ENCODE data around the gene CCDC110. TPM values are rescaled to one million over a fixed set of nuclear protein-coding genes. Genes with fewer than 3 reads are reported as not detected.

CCDC110 gene
- total and polyA plus RNA-seq, 2 of the 13 experiments (the other 11 are each of a cell fraction or from before 2014, with no cell fraction given): not detected

DNA sequence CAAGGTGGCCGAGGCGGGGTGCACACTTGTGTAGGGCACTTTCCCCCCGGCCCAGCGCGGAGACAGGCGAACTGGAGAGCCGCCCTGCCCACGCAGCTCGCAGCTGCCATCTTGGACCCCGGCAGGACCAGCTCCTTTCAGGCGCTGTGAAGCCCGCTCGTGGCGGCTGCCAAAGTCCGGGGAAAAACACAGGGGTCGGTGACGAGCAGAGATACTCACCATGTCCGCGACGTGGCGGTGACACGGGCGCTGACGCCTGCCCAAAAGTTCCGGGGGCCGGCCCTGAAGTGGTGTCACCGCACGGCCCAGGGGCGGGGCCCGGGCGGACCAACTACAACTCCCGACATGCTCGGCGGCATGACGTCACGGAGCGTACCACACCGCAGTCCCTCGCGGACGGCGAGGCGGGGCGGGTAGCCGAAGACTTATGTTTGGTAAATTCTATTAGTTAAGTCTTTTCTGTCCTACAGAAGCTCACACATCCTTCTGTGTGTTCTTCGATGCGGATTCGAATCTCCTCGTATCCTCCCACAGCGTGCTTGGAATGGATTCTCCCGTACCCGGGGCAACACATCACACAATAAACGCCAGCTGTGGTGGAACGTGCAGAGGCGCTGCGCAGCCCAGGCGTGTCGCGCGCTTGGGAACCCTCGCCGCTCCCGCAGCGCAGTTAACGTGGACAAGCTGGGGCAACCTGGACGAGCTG is 45.7 kb downstream of the CCDC110 start, which contains the start of gene UFSP2 (continued):
- TF ChIP-seq ZBTB34 (CRISPR knock-in tag; IDR thresholded peaks at IDR 0.05) (no peak), NR2F6 (IDR thresholded peaks at IDR 0.05) (no peak), NR2F6 (CRISPR knock-in tag; IDR thresholded peaks at IDR 0.05) (0 out of 2 replicates have a peak, but pooled peaks have one; percentile 22), ZC3H13 (CRISPR knock-in tag; IDR thresholded peaks at IDR 0.05) (0 out of 2 replicates have a peak, but pooled peaks have one; percentile 51), GTF2F1 (IDR thresholded peaks at IDR 0.05; ENCODE audit: low read length) (no peak), HOXA7 (CRISPR knock-in tag; IDR thresholded peaks at IDR 0.05) (no peak), ZNF354B (CRISPR knock-in tag; IDR thresholded peaks at IDR 0.05) (no peak), ZNF225 (CRISPR knock-in tag; IDR thresholded peaks at IDR 0.05) (no peak; the same call in 1 of the 2 replicates), ZSCAN21 (CRISPR knock-in tag; IDR thresholded peaks at IDR 0.05; ENCODE audit: borderline replicate concordance) (no peak; the same call in 1 of the 2 replicates), CREM (IDR thresholded peaks at IDR 0.05) (peak; percentile 98), CREM (CRISPR knock-in tag; IDR thresholded peaks at IDR 0.05) (0 out of 2 replicates have a peak, but pooled peaks have one; percentile 50), ZNF292 (CRISPR knock-in tag; IDR thresholded peaks at IDR 0.05; ENCODE audit: borderline replicate concordance, low read depth) (peak; percentile 57; the same call in 1 of the 2 replicates), DZIP1 (CRISPR knock-in tag; IDR thresholded peaks at IDR 0.05) (no peak), CBX2 (IDR thresholded peaks at IDR 0.05; ENCODE audit: low read depth, low read length) (no peak), CBX2 (CRISPR knock-in tag; IDR thresholded peaks at IDR 0.05; ENCODE audit: low read depth) (no peak), ZFP62 (CRISPR knock-in tag; IDR thresholded peaks at IDR 0.05) (peak; percentile 94; the same call in 1 of the 2 replicates), ZC3H4 (CRISPR knock-in tag; IDR thresholded peaks at IDR 0.05; ENCODE audit: borderline replicate concordance) (no peak), ZNF891 (CRISPR knock-in tag; IDR thresholded peaks at IDR 0.05) (peak; percentile 75), ZNF24 (IDR thresholded peaks at IDR 0.05) (no peak)
- TF ChIP-seq, protein P1, sequence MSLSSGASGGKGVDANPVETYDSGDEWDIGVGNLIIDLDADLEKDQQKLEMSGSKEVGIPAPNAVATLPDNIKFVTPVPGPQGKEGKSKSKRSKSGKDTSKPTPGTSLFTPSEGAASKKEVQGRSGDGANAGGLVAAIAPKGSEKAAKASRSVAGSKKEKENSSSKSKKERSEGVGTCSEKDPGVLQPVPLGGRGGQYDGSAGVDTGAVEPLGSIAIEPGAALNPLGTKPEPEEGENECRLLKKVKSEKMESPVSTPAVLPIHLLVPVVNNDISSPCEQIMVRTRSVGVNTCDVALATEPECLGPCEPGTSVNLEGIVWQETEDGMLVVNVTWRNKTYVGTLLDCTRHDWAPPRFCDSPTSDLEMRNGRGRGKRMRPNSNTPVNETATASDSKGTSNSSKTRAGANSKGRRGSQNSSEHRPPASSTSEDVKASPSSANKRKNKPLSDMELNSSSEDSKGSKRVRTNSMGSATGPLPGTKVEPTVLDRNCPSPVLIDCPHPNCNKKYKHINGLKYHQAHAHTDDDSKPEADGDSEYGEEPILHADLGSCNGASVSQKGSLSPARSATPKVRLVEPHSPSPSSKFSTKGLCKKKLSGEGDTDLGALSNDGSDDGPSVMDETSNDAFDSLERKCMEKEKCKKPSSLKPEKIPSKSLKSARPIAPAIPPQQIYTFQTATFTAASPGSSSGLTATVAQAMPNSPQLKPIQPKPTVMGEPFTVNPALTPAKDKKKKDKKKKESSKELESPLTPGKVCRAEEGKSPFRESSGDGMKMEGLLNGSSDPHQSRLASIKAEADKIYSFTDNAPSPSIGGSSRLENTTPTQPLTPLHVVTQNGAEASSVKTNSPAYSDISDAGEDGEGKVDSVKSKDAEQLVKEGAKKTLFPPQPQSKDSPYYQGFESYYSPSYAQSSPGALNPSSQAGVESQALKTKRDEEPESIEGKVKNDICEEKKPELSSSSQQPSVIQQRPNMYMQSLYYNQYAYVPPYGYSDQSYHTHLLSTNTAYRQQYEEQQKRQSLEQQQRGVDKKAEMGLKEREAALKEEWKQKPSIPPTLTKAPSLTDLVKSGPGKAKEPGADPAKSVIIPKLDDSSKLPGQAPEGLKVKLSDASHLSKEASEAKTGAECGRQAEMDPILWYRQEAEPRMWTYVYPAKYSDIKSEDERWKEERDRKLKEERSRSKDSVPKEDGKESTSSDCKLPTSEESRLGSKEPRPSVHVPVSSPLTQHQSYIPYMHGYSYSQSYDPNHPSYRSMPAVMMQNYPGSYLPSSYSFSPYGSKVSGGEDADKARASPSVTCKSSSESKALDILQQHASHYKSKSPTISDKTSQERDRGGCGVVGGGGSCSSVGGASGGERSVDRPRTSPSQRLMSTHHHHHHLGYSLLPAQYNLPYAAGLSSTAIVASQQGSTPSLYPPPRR (CRISPR knock-in tag; IDR thresholded peaks at IDR 0.05; ENCODE audit: borderline replicate concordance): peak; percentile 61; the same call in 1 of the 2 replicates
- TF ChIP-seq, protein P2, sequence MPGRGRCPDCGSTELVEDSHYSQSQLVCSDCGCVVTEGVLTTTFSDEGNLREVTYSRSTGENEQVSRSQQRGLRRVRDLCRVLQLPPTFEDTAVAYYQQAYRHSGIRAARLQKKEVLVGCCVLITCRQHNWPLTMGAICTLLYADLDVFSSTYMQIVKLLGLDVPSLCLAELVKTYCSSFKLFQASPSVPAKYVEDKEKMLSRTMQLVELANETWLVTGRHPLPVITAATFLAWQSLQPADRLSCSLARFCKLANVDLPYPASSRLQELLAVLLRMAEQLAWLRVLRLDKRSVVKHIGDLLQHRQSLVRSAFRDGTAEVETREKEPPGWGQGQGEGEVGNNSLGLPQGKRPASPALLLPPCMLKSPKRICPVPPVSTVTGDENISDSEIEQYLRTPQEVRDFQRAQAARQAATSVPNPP (CRISPR knock-in tag; IDR thresholded peaks at IDR 0.05): no peak; the same call in 1 of the 2 replicates
